Urothelium cell line (cell line): Measurements from ENCODE around the gene STARD5.
"Not testable (repeated sequence)": the region's sequence is repeated elsewhere in the genome, so short reads cannot be mapped to it uniquely, and the experiment has no call there.

Experiments used
- DNase-seq: peaks from one replicate; pipeline ENCODE4 v3.0.0; 2011; ENCODE audit warnings: low spot score, mixed read lengths
- FAIRE-seq: peaks from 2 replicates; lab custom pipeline; 2011; peaks lifted over from hg19 to GRCh38; lab: Jason Lieb, UNC

The STARD5 gene, protein sequence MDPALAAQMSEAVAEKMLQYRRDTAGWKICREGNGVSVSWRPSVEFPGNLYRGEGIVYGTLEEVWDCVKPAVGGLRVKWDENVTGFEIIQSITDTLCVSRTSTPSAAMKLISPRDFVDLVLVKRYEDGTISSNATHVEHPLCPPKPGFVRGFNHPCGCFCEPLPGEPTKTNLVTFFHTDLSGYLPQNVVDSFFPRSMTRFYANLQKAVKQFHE

DNA sequence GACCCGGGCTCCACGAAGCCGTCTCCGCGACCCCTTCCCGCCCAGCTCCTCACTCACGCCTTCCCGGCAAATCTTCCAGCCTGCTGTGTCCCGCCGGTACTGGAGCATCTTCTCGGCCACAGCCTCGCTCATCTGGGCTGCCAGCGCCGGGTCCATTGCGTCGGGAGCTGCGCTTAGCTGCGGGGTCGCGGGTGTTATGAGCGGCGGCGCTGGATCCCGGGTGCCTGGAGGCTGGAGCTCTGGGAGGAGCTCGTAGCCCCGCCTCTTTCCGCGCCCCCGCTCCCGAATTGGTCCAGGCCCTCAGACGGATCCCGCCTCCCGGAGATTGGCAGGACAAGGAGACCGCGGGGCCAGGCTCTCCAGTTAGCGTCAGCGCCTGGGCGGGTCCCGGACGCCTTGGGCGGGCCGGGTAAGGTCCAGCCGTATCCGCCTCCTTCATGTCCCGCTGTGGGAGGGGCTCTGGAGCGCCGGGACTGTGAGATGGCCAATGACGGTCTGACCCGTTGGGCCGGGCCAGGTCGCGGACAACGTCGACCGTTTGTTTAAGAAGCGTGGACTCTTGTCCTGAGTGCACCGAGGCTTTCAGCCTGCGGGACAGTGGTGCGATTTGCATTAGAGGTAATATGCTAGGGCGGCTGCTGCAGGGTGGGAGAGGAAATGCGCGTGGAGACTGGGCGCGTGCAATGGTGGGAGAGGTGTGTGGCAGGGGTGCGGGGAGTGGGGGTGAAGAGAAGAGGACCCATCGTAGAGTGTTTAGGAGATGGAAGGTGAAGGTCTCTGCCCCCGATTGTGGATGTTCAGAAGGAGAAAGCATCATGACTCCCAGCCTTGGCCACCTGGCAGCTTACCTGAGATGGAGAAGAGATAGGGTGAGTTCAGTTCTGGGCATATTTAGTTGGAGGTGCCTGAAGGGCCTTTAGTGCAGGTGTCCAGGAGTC, at the start of gene STARD5:
STARD5 (minus strand) TSS at position 198 of the 938 bp plus-strand sequence; CDS start at position 156, 42 bp downstream.
- DNase-seq (peak; percentile 99), FAIRE-seq (peak; percentile 42)

DNA sequence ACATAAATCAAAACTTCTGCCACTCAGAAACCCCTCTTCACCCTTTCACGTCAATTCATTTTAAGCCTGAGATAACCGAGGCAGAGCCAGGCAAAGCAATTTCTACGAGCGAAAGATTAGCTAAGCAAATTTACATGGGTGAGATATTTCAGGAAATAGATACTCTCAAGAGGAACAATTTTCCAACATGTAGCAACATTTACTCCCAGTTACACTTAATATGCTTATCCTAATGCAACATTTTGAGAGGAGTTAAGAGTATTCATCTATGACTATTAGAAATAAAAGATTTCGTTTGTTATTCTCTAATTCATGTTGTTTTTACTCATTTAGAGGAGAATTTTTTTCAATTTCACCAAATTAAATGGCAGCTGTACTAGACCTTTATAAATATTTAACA, 49.2 kb upstream of the STARD5 start:
- FAIRE-seq: no peak

DNA sequence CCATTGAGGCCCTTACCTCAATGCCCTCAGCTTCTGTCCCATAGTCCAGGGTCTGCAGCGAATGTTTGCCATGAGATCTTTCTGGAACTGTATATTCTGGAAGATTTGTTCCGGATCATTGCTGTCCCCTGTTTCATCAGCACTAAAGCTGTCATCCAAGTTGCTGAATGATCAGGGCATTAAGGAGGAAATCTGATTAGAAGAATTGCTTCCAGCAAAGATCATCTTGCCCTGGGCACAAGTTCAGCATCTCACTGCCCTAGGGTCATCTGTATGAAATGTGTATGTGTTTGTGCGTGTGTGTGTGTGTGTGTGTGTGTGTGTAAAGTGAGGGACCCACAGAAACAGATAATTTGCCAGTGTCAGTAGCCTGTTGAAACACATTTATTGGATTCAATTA, 48.6 kb upstream of the STARD5 start:
- no peak for FAIRE-seq
- DNase-seq: no peak

More for the DNA sequence above, 49.2 kb upstream of the STARD5 start:
- no peak for DNase-seq

DNA sequence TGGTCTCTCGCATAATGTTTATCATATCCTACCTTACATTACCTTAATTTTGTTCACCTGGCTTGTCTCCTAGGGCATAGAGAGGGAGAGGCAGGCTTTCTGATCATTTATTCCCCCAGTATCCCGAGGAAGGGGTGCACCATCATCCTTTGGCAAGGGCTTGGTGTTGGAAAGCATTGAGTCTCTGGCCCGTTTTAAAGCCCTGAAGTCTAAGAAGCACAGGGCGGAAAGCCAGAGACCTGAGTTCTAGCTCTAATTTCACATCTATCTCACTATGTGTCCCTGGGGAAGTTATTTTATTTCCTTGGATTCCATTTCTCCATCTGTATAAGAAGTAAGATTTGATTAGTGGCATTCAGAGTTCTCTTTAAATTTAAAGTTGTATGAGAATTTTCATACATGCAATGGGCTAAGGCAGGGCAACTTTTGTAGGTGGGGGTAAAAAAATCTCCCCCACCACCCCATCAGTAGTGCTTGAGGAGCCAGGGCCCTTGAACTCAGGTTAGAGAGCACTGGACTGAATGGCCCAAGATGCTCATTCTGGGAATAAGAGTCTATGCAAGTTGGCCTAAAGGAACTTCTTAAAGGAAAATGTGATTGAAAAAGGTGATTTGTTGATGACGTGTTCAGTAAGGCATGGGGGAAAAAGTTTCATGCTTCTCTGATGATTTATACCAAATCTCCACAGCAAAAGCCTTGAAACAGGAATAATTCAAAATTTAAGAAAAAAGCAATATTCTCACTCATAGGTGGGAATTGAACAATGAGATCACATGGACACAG, 40.0 kb upstream of the STARD5 start:
- DNase-seq (no peak), FAIRE-seq (no peak)

DNA sequence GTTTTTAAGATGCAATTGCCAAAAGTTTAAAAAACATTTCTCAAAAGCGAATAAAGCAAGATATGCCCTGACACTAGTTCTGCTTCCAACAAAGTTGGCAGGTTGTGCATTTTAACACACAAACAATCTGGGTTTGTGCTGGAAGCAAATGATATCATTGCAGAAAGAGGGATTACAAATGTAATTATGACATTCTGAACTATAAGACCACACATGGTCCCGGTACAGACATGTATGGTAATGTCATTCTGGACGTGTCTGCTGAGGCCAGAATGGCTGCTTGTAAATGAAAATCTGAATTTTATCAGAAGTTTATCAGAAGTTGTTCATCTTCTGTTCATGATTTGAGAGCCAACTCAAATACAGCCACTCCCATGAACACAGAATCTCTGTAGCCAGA, 39.3 kb upstream of the STARD5 start:
- FAIRE-seq (no peak), DNase-seq (no peak)

DNA sequence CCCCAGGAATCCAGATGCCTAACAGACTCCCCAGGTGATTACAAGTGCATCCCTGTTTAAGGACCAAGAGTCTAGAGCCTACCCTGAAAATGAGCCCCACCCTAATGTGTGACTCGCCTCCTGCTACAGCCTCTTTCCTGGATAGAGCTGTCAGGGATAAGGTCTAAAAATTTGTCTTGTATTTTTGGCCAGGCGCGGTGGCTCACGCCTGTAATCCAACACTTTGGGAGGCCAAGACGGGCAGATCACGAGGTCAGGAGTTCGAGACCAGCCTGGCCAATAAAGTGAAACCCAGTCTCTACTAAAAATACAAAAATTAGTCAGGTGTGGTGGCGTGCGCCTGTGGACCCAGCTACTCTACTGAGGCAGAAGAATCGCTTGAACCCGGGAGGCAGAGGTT, 38.8 kb upstream of the STARD5 start:
- DNase-seq: no peak
- FAIRE-seq: no peak

DNA sequence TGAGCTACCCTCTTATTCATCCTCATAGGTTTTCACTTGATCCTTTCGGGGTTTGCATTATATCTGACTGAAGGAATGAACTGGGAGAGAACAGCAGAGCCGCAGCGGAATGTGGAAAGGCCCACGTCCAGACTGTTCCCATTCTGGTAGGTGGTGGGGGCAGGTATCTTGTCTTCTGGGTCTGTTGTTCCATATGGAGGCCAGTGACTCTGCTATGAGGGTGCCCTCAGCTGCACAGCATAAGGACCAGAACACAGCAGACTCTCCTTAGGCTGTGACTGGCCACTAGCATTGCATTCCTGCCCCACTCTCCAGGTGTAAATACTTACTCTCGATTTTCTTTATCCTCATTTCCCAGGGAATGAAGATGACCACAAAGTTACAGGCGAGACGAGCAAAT, 38.0 kb upstream of the STARD5 start:
- FAIRE-seq: no peak
- DNase-seq: no peak

DNA sequence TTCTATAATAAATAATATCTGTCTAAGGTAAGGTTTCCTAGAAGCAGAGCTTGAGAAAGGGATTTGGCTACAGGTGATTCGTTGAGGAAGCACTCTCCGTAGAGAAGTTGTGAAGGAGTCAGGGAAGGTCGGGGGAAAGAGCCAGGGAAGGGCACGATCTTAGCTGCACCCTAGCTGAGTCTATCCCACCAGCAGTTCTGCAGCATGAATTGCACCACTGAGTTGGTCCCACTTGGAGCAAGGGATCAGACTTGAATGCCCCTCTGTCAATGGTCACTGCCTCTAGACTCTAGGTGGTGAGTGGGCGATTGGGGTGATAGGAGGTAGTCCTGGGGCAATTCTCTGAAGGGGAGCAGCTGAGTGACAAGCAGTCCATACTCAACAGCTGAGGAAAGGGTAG, 36.5 kb upstream of the STARD5 start:
- no peak for DNase-seq
- no peak for FAIRE-seq

DNA sequence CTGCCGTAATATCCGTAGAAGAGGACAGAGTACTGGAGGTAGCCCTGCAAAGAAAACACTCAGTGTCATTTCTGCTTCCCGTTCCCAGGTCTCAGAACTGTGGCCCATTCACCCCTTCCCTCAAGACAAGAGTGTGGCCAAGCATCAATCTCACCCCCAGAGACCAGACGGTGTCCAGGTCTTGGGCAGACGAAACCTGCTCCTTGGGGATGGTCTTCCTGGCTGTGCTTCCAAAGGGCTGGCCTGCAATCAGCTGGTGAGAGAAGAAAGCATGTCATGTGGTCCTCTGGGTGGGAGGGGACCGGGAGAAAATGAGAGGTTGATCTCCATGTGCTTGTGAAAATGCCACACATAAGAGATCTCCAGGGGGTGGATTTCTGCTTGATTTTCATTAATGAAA, 34.3 kb upstream of the STARD5 start:
- no peak for FAIRE-seq
- no peak for DNase-seq

DNA sequence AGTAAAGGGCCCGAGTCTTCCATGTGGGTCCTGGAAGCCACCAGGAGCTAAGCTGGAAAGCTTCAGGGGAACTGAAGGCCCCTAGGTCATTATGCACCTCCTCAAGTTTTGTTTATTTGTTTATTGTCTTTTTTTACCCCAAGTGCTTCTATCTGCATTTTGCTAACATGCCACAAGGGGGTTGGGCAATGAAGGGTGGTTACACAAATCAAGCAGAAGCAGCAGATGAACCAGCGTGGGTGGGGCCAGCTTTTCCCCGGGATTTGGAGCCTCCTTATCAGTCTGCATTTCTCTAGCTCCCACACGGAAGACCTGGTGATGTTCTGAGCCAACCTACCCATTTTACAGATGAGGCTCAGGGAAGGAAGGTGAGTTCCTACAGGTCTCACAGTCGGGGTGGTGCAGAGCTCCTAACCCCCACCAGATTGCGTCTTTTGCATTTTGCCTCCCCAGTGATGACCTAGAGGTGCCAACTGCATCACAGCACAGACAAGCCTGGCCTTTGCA, 33.3 kb upstream of the STARD5 start:
- DNase-seq: no peak
- FAIRE-seq: no peak

DNA sequence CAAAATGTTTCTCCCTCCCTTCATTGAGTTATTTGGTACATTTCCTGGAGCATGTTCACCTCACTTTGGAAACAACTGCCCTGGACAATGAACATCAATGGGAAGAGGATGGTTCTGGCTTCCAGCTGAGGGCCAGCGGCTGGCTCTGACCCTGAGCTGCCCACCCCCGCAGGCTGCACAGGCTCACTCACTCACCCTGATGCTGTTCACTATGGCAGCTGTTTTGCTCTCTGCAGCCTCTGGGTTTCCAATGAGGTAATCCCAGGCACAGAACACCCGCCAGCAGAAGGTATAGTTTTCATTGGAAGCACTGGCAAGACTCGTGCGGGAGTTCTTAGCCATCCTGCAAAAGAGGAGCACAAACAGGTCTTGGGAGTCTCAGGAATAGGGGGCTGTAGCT, 32.3 kb upstream of the STARD5 start:
- no peak for DNase-seq

DNA sequence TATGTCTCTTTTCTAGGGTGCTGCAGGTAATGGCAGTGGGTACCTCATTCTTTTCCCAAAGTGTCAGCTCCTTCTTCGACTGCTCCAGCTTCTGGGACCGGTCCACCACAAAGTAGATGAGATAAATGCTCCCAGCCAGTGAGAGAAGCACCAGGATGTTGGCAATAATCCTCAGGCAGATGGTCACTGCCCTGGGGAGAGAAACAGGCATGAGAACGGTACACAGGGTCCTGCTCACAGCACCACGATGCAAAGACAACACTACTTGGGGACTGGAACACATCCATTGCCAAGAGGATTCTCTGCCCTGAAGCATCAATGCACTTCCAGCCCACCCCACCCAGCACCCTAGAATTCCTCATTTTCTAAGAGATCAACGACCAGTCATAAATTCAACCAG, 27.7 kb upstream of the STARD5 start:
- no peak for DNase-seq

More for the DNA sequence above, 32.3 kb upstream of the STARD5 start:
- FAIRE-seq: no peak

DNA sequence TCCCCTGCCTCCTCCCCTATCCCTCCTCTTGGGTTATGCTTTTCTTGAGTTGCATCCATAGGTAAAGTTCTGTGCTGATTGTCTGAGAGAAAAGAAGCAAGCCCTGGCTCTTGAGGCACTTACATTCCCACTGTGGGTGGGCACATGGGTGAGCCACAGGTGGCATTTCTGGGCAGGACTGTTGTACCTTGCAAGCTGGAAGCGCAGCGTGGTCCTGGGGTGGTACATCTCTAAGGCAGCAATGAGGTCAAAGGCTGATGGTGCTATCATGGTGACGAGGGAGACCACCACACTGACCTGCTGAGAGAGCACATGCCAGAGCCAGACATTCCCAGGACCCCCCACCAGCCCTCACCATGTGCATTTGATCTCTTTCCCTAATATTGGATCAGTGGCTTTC, 25.3 kb upstream of the STARD5 start:
- FAIRE-seq (no peak), DNase-seq (no peak)

More for the DNA sequence above, 27.7 kb upstream of the STARD5 start:
- FAIRE-seq: no peak

DNA sequence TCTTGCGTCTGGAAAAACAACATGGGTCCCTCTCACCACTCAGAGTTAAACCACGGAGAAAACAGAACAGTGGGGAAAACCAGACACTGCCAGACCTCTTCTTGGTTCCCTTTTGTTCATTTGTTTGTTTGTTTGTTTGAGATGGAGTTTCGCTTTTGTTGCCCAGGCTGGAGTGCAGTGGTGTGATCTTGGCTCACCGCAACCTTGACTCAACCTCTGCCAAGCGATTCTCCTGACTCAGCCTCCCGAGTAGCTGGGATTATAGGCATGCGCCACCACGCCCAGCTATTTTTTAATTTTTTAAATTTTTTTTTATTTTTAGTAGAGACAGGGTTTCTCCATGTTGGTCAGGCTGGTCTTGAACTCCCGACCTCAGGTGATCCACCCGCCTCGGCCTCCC, 24.8 kb upstream of the STARD5 start:
- DNase-seq, FAIRE-seq: not testable (repeated sequence)

DNA sequence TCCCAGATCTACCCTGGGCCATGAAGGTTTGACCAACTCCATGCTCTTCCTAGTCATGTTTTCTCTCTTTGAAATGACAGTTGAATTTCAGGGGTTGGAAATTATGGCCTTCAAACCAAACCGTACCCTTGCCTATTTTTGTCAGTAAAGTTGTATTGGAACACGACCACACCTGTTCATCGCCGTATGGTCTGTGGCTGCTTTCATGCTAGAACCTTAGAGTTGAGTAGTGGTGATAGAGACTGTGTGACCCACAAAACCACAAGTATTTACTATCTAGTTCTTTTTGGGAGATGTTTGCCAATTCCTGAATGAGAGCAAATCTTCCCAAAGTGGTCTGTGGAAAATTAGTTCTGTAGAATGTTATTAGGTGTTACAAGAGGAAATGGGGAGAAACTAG, 24.0 kb upstream of the STARD5 start:
- DNase-seq (no peak), FAIRE-seq (peak; percentile 70)

DNA sequence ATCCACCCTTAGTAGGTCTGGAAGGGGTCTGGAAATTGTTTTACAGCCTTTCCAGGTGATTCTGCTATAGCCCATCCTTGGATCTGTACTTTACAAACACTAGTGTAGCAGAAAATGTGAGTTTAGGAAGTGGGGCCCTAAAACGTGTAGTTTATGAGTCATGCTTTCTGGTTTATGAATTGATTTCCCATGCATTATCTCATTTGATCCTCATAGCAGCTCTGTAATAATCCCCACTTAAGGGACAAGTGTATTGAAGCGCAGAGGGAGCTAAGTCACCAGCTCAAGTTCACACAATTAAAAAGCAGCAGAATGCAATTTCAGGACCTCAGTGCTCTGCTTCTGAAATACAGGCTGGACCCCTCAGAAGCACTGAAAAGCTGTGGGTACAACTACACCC, 22.7 kb upstream of the STARD5 start:
- FAIRE-seq (no peak), DNase-seq (no peak)

DNA sequence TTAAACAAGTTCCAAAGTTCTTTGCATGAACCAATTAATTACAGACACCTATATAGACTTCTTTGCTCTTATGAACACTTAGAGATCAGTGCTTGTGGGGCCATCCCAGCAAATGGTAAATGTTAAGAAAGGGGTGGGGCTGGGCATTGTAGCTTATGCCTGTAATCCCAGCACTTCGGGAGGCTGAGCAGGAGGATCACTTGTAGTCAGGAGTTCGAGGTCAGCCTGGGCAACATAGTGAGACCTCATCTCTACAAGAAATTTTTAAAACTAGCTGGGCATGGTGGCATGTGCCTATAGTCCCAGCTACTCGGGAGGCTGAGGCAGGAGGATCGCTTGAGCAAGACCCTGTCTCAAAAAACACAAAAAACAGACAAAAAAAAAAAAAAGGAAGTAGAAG, 19.4 kb upstream of the STARD5 start:
- FAIRE-seq: no peak
- no peak for DNase-seq

DNA sequence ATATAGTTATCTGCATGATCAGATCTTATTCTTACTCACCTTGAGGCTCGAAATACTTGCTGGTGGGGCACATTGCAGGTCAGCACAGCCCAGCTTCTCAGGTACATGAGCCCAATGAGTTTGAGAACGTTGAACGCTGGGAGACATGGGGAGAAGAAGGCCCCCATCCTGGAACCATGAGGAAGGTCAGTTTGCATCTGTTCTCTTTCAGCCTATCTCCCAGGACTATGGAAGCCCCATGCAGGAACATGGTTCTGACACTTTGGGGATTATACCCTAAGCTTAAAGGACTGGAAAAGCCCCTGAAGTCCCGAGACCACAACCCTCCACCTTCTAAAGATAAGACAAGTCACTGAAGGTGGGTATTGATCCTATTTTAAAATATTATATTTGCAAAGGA, 17.4 kb upstream of the STARD5 start:
- FAIRE-seq (no peak), DNase-seq (no peak)

DNA sequence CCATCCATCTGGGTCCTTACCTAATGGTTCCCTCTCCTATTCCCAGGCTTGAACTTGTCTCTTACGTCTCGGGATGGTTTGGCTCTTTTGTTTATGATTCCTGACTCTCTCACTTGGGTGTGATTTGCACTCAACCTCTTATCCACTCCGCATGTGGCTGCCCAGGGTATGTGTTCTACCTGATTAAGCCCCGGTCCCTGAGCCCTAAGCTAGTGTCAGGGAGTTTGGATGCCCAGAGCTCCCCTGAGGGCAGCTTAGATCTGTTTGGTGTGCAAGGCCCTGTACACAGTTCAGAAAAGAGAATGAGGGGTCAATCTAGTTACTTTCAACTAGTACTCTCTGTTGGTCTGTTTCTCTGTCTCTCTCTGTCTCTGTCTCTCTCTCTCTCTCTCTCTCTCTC, 15.9 kb upstream of the STARD5 start:
- FAIRE-seq (no peak), DNase-seq (no peak)

DNA sequence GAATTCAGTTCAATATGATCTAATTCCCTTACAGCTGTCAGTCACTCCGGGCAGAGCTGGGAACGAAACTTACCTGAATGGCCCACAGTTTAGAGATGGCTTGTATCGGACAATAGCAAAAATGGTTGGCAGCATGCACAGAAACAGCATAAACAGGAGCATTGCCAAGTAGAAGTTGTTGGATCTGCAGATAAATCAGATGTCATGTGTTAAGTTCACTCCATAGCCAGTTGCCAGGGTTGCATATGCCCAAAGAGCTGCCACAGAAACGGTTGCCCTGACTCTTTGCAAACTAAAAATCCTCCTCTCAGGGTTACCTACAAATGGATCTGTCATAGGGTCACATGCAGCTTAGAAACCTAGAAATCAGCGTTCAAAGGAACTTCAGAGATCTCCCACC, 15.4 kb upstream of the STARD5 start:
- FAIRE-seq: no peak
- DNase-seq: no peak
